SK-N-SH treated with all-trans-retinoic acid at 6 μM for 48 hours (cell line): ENCODE results near the gene AGPAT4.

Experiments used
- ATAC-seq: fragments of 200-7000 bp; cut with Tn5 transposase; 3 replicates; pipeline ENCODE4 v1.9.1; 2020; ENCODE audit warnings: mild to moderate bottlenecking, moderate library complexity
- ARNTL ChIP-seq: fragments of 450-650 bp; formaldehyde crosslinking; IDR thresholded peaks from 2 replicates; pipeline ENCODE4 v1.5.0; 2020; ENCODE audit warnings: low read depth, mild to moderate bottlenecking, moderate library complexity, borderline replicate concordance
- CSDC2 ChIP-seq: fragments of 250-450 bp; sonication (Bioruptor Pico); IDR thresholded peaks from 2 replicates; pipeline ENCODE4 v1.5.0; 2020; ENCODE audit warnings: mild to moderate bottlenecking, moderate library complexity
- ESRRG ChIP-seq: fragments of 250-450 bp; sonication (Bioruptor Pico); IDR thresholded peaks from 2 replicates; pipeline ENCODE4 v1.6.1; 2021; ENCODE audit warnings: mild to moderate bottlenecking
- GLIS3 ChIP-seq: fragments of 250-450 bp; sonication (Bioruptor Pico); IDR thresholded peaks from 2 replicates; pipeline ENCODE4 v1.5.0; 2020; ENCODE audit warnings: mild to moderate bottlenecking, moderate library complexity
- OSR1 ChIP-seq: fragments of 250-450 bp; sonication (Bioruptor Pico); IDR thresholded peaks from 2 replicates; pipeline ENCODE4 v1.8.0; 2022; ENCODE audit warnings: moderate library complexity, mild to moderate bottlenecking, inconsistent platforms
- PPARA ChIP-seq: fragments of 250-450 bp; sonication (Bioruptor Pico); IDR thresholded peaks from 2 replicates; pipeline ENCODE4 v1.5.0; 2020; ENCODE audit warnings: mild to moderate bottlenecking, borderline replicate concordance
- RARB ChIP-seq: fragments of 250-450 bp; sonication (Bioruptor Pico); IDR thresholded peaks from 2 replicates; pipeline ENCODE4 v1.8.0; 2021; ENCODE audit warnings: mild to moderate bottlenecking, moderate library complexity
- SNAI2 ChIP-seq: fragments of 250-450 bp; sonication (Bioruptor Pico); IDR thresholded peaks from 2 replicates; pipeline ENCODE4 v1.5.0; 2020; ENCODE audit warnings: mild to moderate bottlenecking, moderate library complexity
- TCF4 ChIP-seq: fragments of 250-450 bp; sonication (Bioruptor Pico); IDR thresholded peaks from 2 replicates; pipeline ENCODE4 v1.8.0; 2021; ENCODE audit warnings: mild to moderate bottlenecking, moderate library complexity, borderline replicate concordance
- TOX ChIP-seq: fragments of 250-450 bp; sonication (Bioruptor Pico); IDR thresholded peaks from 2 replicates; pipeline ENCODE4 v1.8.0; 2021; ENCODE audit warnings: mild to moderate bottlenecking, moderate library complexity, borderline replicate concordance
- ZC3H10 ChIP-seq: fragments of 250-450 bp; sonication (Bioruptor Pico); IDR thresholded peaks from 2 replicates; pipeline ENCODE4 v1.5.1; 2021; ENCODE audit warnings: mild to moderate bottlenecking, moderate library complexity
- ZFP30 ChIP-seq: fragments of 450-650 bp; formaldehyde crosslinking; IDR thresholded peaks from 2 replicates; pipeline ENCODE4 v1.5.0; 2022; ENCODE audit warnings: mild to moderate bottlenecking, moderate library complexity
- ZNF565 ChIP-seq: fragments of 450-650 bp; formaldehyde crosslinking; conservative IDR thresholded peaks from 2 replicates; pipeline ENCODE4 v1.5.0; 2020; ENCODE audit warnings: low read depth, mild to moderate bottlenecking, moderate library complexity
- ZNF70 ChIP-seq: fragments of 450-650 bp; formaldehyde crosslinking; IDR thresholded peaks from 2 replicates; pipeline ENCODE4 v1.5.0; 2020; ENCODE audit warnings: mild to moderate bottlenecking, moderate library complexity
- ZNF8 ChIP-seq: fragments of 450-650 bp; formaldehyde crosslinking; IDR thresholded peaks from 2 replicates; pipeline ENCODE4 v1.5.0; 2020; ENCODE audit warnings: mild to moderate bottlenecking, moderate library complexity
- TF ChIP-seq, protein P1 (sequence below): fragments of 250-450 bp; sonication (Bioruptor Pico); IDR thresholded peaks from 2 replicates; pipeline ENCODE4 v1.8.0; 2020; ENCODE audit warnings: mild to moderate bottlenecking, moderate library complexity, borderline replicate concordance
- TF ChIP-seq, protein P2 (sequence below): fragments of 250-450 bp; sonication (Bioruptor Pico); IDR thresholded peaks from 2 replicates; pipeline ENCODE4 v1.8.0; 2021; ENCODE audit warnings: low read depth, mild to moderate bottlenecking, moderate library complexity, borderline replicate concordance
- TF ChIP-seq, protein P3 (sequence below): fragments of 250-450 bp; sonication (Bioruptor Pico); IDR thresholded peaks from 2 replicates; pipeline ENCODE4 v1.5.1; 2020; ENCODE audit warnings: low read depth, mild to moderate bottlenecking, moderate library complexity
- TF ChIP-seq, protein P4 (sequence below): fragments of 250-450 bp; sonication (Bioruptor Pico); IDR thresholded peaks from 2 replicates; pipeline ENCODE4 v1.5.1; 2021; ENCODE audit warnings: mild to moderate bottlenecking, moderate library complexity

The AGPAT4 gene

DNA sequence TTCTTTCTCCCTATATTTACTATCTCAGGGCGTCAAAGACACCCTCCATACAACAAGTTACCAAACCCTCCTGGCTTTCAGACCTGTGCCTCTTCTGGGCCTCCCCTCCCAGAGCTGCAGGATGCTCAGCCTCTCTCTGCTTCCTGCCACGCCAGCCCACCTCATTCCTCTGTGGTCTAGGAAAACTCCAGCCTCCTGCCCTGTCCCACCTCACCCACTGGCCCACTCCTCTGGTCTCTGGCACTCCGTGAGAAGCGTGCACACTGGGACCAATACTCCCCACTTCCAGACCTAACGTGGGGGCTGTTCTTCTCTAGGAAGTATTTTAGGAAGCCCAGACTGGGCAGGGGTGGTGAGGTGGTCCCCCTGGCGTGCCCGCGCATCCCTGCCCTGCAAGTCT lies 9.7 kb downstream of the AGPAT4 start (continued):
- TF ChIP-seq, protein P1, sequence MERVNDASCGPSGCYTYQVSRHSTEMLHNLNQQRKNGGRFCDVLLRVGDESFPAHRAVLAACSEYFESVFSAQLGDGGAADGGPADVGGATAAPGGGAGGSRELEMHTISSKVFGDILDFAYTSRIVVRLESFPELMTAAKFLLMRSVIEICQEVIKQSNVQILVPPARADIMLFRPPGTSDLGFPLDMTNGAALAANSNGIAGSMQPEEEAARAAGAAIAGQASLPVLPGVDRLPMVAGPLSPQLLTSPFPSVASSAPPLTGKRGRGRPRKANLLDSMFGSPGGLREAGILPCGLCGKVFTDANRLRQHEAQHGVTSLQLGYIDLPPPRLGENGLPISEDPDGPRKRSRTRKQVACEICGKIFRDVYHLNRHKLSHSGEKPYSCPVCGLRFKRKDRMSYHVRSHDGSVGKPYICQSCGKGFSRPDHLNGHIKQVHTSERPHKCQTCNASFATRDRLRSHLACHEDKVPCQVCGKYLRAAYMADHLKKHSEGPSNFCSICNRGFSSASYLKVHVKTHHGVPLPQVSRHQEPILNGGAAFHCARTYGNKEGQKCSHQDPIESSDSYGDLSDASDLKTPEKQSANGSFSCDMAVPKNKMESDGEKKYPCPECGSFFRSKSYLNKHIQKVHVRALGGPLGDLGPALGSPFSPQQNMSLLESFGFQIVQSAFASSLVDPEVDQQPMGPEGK (CRISPR knock-in tag): no peak

DNA sequence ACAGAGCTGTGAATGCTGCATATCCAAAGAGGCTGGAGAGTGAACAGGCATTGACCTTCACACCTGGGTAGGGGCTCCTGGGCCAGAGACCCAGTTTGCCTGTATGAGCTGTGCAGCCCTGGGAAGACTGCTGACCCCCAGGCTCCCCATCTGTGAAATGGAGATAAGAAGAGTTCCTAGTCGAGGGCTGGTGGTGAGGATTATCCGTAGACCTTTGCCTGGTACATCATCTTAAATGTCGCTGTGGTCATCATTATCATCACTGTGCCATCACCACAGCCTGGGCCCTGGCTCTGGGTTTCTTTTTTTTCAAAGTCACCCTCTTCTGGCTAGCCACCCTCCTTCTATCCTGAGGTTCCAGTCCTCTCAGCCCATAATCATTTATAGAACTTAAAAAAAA lies 12.0 kb downstream of the AGPAT4 start:
- no peak for ATAC-seq
- TF ChIP-seq OSR1 (CRISPR knock-in tag) (no peak), ZFP30 (CRISPR knock-in tag) (no peak), ZNF565 (CRISPR knock-in tag) (no peak), ARNTL (CRISPR knock-in tag) (no peak)

DNA sequence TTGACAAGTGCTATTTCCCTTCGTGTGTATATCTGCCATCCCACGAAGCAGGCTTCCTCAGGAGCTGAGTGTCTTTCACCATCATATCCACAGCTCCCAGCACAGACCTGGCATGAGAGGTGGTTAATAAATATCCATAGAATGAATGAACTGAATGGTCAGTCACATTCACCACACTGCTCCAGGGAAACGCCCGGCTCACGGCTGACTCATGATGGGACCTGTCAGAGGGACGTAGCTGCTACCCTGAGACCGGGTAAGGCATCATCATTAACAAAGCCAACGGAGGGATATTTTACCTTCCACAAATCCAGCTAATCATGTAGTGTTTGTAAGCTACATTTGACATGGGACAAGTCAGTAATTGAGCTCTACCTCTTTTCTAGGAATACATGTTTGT lies 12.5 kb downstream of the AGPAT4 start:
- ATAC-seq: no peak
- TF ChIP-seq, protein P2, sequence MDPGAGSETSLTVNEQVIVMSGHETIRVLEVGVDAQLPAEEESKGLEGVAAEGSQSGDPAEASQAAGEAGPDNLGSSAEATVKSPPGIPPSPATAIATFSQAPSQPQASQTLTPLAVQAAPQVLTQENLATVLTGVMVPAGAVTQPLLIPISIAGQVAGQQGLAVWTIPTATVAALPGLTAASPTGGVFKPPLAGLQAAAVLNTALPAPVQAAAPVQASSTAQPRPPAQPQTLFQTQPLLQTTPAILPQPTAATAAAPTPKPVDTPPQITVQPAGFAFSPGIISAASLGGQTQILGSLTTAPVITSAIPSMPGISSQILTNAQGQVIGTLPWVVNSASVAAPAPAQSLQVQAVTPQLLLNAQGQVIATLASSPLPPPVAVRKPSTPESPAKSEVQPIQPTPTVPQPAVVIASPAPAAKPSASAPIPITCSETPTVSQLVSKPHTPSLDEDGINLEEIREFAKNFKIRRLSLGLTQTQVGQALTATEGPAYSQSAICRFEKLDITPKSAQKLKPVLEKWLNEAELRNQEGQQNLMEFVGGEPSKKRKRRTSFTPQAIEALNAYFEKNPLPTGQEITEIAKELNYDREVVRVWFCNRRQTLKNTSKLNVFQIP (CRISPR knock-in tag): no peak
- no peak for TF ChIP-seq SNAI2 (CRISPR knock-in tag)
- TF ChIP-seq CSDC2: no peak
- TF ChIP-seq, protein P1 (CRISPR knock-in tag): no peak

DNA sequence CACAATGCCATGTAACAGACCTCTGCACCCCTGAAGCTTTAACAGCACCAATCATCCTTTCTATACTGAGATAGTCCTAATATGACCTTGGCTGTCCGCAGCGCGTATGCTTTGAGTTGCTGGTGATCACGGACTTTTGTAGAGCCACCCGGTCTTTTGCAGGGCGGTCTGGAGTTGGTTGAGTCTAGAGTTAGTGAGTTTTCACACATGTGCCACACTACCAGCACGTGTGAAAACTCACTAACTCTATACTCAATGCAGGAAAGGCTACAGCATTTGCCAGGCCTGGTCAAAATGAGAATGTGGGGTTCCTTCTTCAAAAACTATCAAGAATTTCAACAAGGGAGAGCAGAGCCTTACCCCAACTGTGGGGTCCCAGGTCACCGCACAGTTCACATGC lies 14.6 kb downstream of the AGPAT4 start:
- TF ChIP-seq ZFP30 (CRISPR knock-in tag) (no peak), ESRRG (no peak), RARB (CRISPR knock-in tag) (no peak), ZC3H10 (no peak), TCF4 (CRISPR knock-in tag) (no peak), ZNF70 (CRISPR knock-in tag) (no peak), ARNTL (CRISPR knock-in tag) (no peak)
- TF ChIP-seq, protein P3, sequence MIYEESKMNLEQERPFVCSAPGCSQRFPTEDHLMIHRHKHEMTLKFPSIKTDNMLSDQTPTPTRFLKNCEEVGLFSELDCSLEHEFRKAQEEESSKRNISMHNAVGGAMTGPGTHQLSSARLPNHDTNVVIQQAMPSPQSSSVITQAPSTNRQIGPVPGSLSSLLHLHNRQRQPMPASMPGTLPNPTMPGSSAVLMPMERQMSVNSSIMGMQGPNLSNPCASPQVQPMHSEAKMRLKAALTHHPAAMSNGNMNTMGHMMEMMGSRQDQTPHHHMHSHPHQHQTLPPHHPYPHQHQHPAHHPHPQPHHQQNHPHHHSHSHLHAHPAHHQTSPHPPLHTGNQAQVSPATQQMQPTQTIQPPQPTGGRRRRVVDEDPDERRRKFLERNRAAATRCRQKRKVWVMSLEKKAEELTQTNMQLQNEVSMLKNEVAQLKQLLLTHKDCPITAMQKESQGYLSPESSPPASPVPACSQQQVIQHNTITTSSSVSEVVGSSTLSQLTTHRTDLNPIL: no peak
- TF ChIP-seq, protein P2 (CRISPR knock-in tag): no peak
- ATAC-seq: no peak

DNA sequence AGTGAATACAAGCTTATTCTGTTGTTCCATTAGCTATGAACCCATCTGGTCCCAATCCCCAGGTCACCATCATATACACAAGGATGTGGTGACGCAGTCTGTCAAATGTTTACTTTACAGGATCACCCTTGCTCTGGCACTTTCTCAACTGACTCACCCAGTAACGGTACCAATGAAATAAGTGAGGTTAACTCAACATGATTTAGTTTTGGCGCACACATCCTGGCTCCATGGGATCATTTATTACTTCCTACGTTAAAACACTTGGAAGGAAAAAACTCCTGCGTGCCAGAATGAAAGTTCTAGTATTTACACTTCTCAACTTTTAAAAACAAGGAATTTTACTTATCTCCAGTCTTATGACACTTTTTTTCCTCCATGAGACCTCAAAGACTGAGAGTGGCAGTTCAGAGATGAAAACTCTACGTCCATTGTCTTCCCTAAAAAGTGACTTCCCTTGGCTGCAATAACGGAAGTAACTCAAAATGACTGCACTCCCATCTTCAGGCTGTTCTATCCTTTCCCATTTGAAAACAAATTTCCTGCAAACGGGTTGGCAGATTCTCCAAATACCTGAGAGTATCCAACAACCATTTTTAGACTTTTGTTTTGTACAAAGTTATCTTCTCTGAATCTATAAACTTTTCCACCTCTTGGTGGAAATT lies 15.9 kb downstream of the AGPAT4 start:
- peak; percentile 84 for ATAC-seq

More for the DNA sequence above, 15.9 kb downstream of the AGPAT4 start:
- TF ChIP-seq PPARA (CRISPR knock-in tag): no peak
- TF ChIP-seq ZC3H10: no peak
- peak; percentile 47; the same call in 1 of the 2 replicates for TF ChIP-seq TOX (CRISPR knock-in tag)
- TF ChIP-seq, protein P4, sequence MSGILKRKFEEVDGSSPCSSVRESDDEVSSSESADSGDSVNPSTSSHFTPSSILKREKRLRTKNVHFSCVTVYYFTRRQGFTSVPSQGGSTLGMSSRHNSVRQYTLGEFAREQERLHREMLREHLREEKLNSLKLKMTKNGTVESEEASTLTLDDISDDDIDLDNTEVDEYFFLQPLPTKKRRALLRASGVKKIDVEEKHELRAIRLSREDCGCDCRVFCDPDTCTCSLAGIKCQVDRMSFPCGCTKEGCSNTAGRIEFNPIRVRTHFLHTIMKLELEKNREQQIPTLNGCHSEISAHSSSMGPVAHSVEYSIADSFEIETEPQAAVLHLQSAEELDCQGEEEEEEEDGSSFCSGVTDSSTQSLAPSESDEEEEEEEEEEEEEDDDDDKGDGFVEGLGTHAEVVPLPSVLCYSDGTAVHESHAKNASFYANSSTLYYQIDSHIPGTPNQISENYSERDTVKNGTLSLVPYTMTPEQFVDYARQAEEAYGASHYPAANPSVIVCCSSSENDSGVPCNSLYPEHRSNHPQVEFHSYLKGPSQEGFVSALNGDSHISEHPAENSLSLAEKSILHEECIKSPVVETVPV (CRISPR knock-in tag): no peak
- TF ChIP-seq GLIS3 (CRISPR knock-in tag): no peak
- no peak for TF ChIP-seq CSDC2
- no peak for TF ChIP-seq ESRRG
- TF ChIP-seq ZNF8 (CRISPR knock-in tag): no peak
- TF ChIP-seq, all 23 proteins: peak for 1
